NCI-H524 treated with DMSO at 0.1 percent for 48 hours (cell line): ENCODE measurements around the gene ZNF814.
"Not testable (repeated sequence)": the region's sequence is repeated elsewhere in the genome, so short reads cannot be mapped to it uniquely, and the experiment has no call there.

ENCODE experiments used
- DNase-seq: peaks from one replicate; lab custom pipeline; 2025; lab: John Stamatoyannopoulos, UW

The ZNF814 gene

DNA sequence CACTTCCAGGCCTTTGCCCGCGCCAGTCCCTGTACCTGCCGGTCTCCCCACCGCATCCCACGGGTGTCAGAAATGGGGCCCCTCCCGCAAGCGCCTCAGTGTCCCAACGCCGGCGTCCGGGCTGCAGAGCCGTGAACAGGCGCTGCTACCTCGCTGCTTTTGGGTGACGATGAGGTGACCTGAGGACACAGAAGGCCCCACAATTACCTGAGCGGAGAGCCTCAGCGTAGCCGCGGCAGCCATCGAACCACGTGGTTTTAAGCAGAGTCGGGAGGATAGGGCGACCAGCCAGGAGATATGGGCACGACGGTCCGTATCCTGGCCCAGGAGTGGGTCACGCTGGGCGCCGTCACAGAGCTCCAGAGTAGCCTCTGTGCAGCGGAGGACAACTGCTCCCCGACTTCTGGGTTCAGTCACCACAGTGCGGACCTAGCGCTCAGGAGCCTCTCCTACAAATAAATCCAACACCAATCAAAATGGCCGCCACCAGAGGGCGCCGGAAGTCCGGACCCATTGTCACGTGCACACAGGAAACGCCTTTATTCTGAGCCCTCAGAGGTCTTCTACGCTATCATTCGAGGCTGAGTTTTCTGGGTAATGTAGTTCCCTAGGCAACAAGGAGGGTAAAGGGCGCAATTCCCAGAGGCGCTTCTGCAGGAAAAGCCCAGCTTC lies at the start of gene ZNF814:
Gene ZNF814 (minus strand): TSS at position 478 of the 672 bp plus-strand sequence. CDS start 235 bp downstream, at position 243.
- DNase-seq = peak; percentile 89

- DNase-seq = no peak
These were observed 46.9 kb upstream of the ZNF814 start for GRCh38 chr19:57935731-57936130.

GRCh38 chr19:57934820-57935665 lies 46.2 kb upstream of the ZNF814 start, which contains the start of gene ZNF418:
TSS of gene ZNF418 (minus strand) at chr19:57935402. CDS start at chr19:57933822, 1,580 bp downstream.
- no peak for DNase-seq

DNA sequence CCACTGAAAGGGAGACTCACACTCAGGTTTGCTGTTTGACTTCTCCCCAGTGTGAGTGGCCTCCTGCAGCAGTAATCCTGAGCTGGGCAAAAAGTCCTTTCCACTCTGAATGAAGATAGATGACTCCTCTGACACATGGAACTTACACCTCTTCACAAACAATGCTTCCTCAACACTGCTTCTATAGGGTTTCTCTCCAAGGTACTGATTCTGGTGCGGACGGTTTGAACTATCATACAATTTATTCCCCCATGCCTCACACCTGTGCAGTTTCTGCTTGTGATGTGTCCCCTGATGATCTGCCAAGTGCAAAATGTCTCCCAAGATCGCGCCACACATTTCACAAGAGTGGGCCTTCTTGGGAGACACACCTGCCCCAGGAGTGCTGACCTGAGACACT lies 38.8 kb upstream of the ZNF814 start:
- DNase-seq = no peak

DNA sequence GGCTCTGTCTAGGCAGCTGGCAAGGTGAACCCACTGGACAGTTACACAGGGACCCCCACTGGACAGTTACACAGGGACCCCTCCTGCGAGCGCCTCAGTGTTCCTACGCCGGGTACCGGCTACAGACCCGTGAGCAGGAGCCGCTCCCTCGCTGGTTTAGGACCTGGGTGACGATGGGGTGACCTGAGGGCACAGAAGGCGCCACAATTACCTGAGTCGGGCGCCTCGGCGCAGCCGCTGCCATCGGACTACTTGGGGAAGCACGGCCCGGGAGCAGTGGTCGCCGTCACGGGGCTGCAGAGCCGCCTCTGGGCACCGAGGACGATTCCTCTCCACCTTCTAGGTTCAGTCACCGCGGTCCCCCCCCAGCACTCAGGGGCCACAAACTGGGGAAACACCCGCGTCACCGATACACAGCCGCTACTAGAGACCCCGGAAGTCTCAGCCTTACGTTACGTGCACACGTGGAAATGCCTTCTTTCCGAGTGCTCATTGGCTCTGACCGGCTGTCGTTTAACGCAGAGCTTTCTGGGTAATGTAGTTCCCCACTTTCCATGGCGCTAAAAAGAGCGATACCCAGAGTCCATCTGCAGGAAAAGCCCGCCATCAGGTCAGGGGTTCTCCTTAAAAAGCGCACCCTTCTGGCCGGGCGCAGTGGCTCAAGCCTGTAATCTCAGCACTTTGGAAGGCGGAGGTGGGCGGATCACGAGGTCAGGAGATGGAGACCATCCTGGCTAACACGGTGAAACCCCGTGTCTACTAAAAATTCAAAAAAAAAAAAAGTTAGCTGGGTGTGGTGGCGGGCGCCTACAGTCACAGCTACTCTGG lies 27.5 kb upstream of the ZNF814 start, which contains the start of gene ZNF417:
Gene ZNF417 (minus strand): TSS at position 425 of the 828 bp plus-strand sequence. CDS start 181 bp downstream, at position 244.
- peak; percentile 91 for DNase-seq

DNA sequence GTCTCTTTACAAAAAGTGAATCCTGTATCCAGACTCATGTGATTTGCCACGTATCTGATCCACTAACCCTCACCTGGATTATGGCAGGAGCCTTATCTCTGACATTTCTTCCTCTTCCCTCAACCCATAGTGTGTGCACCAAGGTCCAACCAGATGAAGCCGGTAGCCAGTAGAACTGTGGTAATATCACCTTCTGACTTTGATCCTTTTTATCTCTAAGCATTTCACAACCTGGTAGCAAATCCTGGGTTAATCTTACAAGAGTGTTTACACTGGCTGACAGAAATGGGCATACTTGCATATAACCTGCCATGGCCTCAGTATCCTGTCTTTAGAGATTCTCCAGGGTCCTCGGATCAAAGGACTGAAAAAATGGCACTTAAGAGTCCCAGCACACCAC lies 25.7 kb upstream of the ZNF814 start:
- DNase-seq = no peak

GRCh38 chr19:57907394-57907793 lies 18.6 kb upstream of the ZNF814 start:
- DNase-seq = no peak

DNA sequence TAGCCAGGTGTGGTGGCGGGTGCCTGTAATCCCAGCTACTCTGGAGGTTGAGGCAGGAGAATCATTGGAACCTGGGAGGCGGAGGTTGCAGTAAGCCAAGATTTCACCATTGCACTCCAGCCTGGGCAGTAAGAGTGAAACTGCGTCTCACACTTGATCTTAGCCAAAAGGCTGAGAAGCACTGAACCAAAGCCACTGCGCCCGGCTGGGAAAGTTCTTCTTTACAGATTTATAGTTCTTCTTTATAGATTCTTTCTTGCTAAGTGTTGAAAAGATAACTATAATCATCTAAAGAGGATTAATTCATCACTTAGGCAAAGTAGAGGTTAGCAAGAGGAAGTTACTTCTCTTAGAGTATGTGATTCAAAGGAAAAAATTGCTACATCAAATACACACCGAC lies 16.4 kb upstream of the ZNF814 start:
- DNase-seq = no peak

- no peak for DNase-seq
These were observed 14.9 kb upstream of the ZNF814 start for GRCh38 chr19:57903618-57904184.

DNA sequence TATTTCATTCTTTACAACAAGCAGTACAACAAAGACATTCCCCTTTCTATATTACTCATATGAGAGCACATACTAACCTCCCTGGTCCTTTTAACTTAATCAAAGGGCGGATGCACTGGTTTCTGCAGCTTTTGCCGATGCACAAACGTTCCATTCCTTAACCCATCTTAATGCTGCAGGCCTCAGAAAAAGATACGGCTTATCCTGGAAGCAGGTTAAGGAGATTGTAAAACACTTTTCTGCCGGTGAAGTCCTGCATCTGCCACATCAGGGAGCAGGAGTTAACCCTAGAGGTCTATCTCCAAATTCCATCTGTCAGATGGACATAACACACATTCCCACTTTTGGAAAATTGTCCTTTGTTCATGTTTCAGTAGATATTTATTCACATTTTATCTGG lies 11.5 kb upstream of the ZNF814 start:
- DNase-seq = no peak

DNA sequence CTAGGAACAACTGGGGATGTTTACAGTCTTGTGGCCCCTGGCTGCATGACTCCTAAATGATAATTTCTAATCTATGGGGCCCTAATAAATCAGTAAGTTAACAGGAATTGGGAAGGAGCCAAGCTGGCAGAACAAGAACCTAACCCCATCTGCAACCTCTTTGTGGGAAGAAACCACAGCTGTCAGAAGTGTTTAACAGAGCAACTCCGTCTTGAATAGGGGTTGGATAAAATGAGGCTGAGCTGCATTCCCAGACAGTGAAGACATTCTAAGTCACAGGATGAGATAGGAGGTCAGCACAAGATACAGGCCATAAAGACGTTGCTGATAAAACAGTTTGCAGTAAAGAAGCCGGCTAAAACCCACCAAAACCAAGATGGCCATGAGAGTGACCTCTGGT lies 1.9 kb upstream of the ZNF814 start:
- not testable (repeated sequence) for DNase-seq

DNA sequence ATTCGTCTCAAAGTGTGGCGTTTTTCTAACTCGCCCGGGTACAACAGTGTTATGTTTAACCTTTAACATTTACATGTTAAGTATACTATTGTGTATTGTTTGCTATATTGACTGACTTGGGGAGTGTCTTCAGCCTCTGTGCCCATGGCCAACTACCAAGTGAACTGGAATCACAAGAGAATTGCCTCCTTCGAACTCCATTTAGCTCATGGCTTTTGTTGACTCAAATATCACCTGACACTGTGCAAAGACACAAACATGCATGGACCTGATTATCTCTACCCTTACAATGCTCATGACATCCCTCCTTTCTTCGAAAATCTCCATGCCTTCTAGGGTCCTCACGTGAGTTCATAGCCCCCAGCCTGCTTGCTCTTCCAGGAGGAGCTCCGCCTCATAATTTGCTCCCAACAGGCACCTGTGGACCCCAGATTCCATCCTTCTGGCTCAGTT lies 704 bp downstream of the ZNF814 start:
- DNase-seq = no peak

DNA sequence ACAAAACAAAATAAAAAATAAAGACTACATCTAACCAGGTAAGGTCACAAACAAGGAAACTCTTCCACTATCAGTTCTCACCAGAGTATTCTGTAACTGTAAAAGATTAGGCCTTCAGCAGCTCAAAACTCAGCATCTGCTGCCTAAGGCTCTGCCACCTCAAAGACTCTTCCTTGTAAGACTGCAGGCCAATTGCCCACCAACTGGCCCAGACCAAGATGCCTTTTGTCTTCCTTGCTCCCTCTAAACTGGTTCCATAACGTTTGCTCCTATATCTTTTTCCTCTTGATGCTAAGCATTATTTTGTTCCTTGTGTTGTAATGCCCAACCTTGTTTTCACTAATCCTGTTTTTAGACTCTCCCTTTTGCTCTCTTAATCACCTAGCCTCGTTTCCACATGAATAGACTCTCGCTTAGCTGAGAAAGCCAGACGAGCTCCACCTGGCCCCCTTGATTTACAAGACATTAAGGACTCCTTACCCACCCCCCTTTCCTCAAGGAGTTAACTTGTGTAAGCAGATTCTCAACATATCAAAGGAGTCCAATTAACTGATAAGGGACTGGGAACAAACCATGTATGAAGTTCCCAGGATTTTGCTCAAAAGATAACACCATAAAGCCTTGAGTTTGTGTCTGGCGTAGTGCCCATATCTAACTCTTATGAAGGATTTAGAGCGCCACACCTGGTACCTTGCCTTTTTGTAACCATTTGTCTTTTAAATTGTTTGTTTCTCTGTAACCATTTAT lies 1.5 kb downstream of the ZNF814 start:
- DNase-seq = no peak

GRCh38 chr19:57886046-57886445 lies 2.8 kb downstream of the ZNF814 start:
- no peak for DNase-seq

GRCh38 chr19:57873883-57874799 lies 14.7 kb downstream of the ZNF814 start:
- not testable (repeated sequence) for DNase-seq

- no peak for DNase-seq
These were observed 16.4 kb downstream of the ZNF814 start for GRCh38 chr19:57872450-57872849.

- no peak for DNase-seq
These were observed 18.6 kb downstream of the ZNF814 start for GRCh38 chr19:57870225-57870624.

- DNase-seq = not testable (repeated sequence)
These were observed 19.2 kb downstream of the ZNF814 start for GRCh38 chr19:57869655-57870054.

GRCh38 chr19:57867868-57868492 lies 20.9 kb downstream of the ZNF814 start:
- no peak for DNase-seq
